C4-2B (cell line): ENCODE data around the gene NACC2.

Source experiments
- H3K27ac ChIP-seq: fragments of 450-650 bp; 2 replicates; pipeline ENCODE4 v1.5.1; 2017
- ZFX ChIP-seq: fragments of 450-650 bp; IDR thresholded peaks from 2 replicates; pipeline ENCODE4 v1.6.1; 2017
- TF ChIP-seq, protein P1 (sequence below): fragments of 450-650 bp; conservative IDR thresholded peaks from 2 replicates; pipeline ENCODE4 v1.5.1; 2017; ENCODE audit warnings: mild to moderate bottlenecking

NACC2 gene

DNA sequence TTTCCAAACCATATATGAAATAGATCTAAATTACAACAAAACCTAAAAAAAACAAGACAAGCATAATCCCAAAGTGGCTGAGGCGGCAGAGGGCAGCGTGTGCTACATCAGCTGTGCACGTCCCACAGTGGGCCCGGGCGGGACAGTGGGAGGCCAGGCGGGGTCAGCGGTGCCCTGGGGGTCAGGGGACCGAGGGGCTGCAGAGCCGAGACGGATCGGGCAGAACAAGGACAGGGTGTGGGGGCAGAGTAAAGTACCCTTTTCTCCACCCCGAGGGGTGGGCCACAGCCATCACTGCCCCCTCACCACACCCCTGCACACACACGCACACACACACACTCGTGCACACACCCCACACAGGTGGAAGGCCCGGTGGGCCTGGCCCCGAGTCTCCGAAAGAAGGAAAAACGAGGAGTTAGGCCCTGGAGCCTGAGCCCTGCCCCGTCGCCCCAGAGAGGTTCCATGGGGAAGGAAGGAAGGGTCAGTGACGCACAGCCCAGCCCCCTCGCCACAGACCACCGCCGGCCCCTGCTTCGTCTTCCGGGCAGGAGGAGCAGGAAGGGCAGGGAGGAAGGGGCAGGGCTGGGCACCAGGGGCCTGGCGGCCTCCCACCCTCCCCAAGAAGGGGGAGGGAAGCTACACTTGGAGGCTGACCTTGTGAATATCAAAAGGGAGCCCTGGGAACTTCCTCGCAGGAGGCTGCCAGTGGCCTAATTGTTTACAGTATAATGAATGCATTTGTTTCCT is 84.3 kb downstream of the NACC2 start:
- no peak overlapping the region for H3K27ac ChIP-seq
- TF ChIP-seq ZFX: no peak

GRCh38 chr9:136010176-136010575 is 84.9 kb downstream of the NACC2 start:
- no peak overlapping the region for H3K27ac ChIP-seq
- TF ChIP-seq ZFX: no peak
- TF ChIP-seq, protein P1, sequence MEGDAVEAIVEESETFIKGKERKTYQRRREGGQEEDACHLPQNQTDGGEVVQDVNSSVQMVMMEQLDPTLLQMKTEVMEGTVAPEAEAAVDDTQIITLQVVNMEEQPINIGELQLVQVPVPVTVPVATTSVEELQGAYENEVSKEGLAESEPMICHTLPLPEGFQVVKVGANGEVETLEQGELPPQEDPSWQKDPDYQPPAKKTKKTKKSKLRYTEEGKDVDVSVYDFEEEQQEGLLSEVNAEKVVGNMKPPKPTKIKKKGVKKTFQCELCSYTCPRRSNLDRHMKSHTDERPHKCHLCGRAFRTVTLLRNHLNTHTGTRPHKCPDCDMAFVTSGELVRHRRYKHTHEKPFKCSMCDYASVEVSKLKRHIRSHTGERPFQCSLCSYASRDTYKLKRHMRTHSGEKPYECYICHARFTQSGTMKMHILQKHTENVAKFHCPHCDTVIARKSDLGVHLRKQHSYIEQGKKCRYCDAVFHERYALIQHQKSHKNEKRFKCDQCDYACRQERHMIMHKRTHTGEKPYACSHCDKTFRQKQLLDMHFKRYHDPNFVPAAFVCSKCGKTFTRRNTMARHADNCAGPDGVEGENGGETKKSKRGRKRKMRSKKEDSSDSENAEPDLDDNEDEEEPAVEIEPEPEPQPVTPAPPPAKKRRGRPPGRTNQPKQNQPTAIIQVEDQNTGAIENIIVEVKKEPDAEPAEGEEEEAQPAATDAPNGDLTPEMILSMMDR: no peak

DNA sequence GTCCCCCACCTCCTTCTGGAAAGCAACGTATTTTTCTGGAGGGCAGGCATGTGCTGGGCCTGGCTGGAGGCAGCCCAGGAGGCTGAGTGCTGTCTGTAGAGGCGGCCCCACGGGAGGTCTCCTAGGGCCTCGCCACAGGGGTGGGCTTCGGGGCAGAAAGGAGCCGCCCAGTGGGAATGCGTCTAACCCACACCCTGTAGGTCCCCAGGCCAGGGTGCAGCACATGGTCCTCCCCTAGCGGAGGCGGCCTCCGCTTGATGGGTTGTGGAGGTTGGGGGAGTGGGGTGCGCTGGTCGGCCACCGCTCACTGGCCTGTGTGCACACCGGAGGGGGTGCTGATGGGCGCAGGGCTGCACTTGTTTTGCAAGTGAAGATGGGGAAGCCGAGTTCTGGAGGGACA is 85.6 kb downstream of the NACC2 start:
- no peak for TF ChIP-seq ZFX
- TF ChIP-seq, protein P1: no peak
- H3K27ac ChIP-seq: no peak overlapping the region

DNA sequence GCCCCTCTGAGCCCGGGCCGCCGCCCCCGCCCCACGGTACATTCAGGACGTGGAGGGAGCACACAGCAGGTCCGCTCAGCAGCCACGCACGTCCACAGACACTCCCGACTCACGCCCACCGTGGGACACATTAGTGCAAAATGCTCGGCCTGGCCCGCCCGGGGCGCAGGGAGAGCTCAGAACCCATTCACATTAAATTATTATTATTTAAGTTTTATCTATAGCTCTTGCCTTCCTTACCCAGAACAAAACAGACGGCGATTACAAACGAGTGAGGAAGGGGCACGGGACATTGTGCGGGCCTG is 86.4 kb downstream of the NACC2 start:
- TF ChIP-seq, protein P1: no peak
- TF ChIP-seq ZFX: no peak
- H3K27ac ChIP-seq: no peak overlapping the region

- H3K27ac ChIP-seq: no peak overlapping the region
- TF ChIP-seq, protein P1: no peak
- TF ChIP-seq ZFX: no peak
Observed at GRCh38 chr9:136007934-136008692, 87.0 kb downstream of the NACC2 start.

- H3K27ac ChIP-seq: no peak overlapping the region
- TF ChIP-seq, protein P1: no peak
- TF ChIP-seq ZFX: no peak
Observed at GRCh38 chr9:136007276-136007933, 87.7 kb downstream of the NACC2 start.

- no peak for TF ChIP-seq ZFX
- no peak overlapping the region for H3K27ac ChIP-seq
Observed at GRCh38 chr9:136006169-136006568, 88.9 kb downstream of the NACC2 start.

GRCh38 chr9:136004712-136005111 is 90.4 kb downstream of the NACC2 start:
- no peak overlapping the region for H3K27ac ChIP-seq
- TF ChIP-seq, protein P1: no peak
- no peak for TF ChIP-seq ZFX
